Measurements from ENCODE around the gene C9orf50.

DNA sequence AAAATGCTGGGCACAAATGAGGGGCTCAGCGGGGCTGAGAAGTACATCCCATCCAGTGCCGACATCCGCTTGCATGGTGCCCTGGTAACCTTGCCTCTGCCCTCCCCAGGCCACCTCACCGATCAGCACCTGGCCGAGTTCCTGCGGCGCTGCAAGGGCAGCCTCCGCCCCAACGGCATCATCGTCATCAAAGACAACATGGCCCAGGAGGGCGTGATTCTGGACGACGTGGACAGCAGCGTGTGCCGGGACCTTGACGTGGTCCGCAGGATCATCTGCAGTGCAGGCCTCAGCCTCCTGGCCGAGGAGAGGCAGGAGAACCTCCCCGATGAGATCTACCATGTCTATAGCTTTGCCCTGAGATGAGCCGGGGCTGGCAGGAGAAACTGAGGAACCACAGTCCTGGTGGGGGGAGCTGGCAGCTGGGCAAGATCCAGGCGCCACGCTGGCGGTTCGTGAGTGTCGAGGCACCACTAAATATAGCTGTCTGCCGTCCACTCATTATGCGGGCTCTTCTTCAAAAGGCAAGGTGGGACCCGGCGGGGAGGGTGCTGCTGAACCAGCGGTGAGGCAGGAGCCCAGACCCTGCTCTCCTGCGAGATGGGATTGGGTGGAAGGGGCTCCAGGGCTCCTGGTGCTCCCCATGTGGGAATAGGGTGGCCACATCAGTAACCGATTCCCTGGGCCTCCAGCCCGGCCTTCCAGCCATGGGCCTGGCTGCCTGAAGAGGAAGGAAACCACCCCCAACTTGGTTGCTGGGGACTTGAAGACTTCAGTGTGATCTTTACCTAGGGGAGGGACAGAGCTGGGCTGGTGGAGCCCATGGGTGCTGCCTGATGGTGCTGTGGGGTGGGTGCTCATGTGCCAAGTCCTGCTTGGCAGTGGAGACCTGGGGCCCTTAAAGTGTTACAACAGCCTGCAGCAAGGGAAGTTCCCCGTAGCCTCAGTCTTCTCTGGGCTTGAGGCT lies 14.5 kb upstream of the C9orf50 start:
- TF ChIP-seq, protein P1, sequence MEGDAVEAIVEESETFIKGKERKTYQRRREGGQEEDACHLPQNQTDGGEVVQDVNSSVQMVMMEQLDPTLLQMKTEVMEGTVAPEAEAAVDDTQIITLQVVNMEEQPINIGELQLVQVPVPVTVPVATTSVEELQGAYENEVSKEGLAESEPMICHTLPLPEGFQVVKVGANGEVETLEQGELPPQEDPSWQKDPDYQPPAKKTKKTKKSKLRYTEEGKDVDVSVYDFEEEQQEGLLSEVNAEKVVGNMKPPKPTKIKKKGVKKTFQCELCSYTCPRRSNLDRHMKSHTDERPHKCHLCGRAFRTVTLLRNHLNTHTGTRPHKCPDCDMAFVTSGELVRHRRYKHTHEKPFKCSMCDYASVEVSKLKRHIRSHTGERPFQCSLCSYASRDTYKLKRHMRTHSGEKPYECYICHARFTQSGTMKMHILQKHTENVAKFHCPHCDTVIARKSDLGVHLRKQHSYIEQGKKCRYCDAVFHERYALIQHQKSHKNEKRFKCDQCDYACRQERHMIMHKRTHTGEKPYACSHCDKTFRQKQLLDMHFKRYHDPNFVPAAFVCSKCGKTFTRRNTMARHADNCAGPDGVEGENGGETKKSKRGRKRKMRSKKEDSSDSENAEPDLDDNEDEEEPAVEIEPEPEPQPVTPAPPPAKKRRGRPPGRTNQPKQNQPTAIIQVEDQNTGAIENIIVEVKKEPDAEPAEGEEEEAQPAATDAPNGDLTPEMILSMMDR (IDR thresholded peaks at IDR 0.05; ENCODE audit: poor library complexity, severe bottlenecking) = no peak
- TF ChIP-seq RAD21 (conservative IDR thresholded peaks at IDR 0.05) (no peak), EZH2 (IDR thresholded peaks at IDR 0.05; ENCODE audit: borderline replicate concordance, insufficient read depth, low read length, poor library complexity, severe bottlenecking) (no peak), POLR2AphosphoS5 (IDR thresholded peaks at IDR 0.05) (no peak), TAF1 (IDR thresholded peaks at IDR 0.05; ENCODE audit: low read depth) (no peak), SMC3 (conservative IDR thresholded peaks at IDR 0.05; ENCODE audit: poor library complexity) (no peak), EP300 (conservative IDR thresholded peaks at IDR 0.05; ENCODE audit: poor library complexity, severe bottlenecking) (no peak)
- TF ChIP-seq, protein P2, sequence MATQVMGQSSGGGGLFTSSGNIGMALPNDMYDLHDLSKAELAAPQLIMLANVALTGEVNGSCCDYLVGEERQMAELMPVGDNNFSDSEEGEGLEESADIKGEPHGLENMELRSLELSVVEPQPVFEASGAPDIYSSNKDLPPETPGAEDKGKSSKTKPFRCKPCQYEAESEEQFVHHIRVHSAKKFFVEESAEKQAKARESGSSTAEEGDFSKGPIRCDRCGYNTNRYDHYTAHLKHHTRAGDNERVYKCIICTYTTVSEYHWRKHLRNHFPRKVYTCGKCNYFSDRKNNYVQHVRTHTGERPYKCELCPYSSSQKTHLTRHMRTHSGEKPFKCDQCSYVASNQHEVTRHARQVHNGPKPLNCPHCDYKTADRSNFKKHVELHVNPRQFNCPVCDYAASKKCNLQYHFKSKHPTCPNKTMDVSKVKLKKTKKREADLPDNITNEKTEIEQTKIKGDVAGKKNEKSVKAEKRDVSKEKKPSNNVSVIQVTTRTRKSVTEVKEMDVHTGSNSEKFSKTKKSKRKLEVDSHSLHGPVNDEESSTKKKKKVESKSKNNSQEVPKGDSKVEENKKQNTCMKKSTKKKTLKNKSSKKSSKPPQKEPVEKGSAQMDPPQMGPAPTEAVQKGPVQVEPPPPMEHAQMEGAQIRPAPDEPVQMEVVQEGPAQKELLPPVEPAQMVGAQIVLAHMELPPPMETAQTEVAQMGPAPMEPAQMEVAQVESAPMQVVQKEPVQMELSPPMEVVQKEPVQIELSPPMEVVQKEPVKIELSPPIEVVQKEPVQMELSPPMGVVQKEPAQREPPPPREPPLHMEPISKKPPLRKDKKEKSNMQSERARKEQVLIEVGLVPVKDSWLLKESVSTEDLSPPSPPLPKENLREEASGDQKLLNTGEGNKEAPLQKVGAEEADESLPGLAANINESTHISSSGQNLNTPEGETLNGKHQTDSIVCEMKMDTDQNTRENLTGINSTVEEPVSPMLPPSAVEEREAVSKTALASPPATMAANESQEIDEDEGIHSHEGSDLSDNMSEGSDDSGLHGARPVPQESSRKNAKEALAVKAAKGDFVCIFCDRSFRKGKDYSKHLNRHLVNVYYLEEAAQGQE (IDR thresholded peaks at IDR 0.05; ENCODE audit: borderline replicate concordance) = no peak

All from neural cell (in vitro differentiated cells).